8988T (cell line): ENCODE data around the gene MAGI1.

Experiments used
- DNase-seq: peaks from one replicate; pipeline ENCODE4 v3.0.0; 2011

Gene MAGI1

GRCh38 chr3:65787340-65787739, 251.4 kb downstream of the MAGI1 start:
- DNase-seq = no peak

GRCh38 chr3:65786890-65787289, 251.8 kb downstream of the MAGI1 start:
- DNase-seq = no peak

- no peak for DNase-seq
These were observed 253.6 kb downstream of the MAGI1 start for GRCh38 chr3:65785065-65785645.

- DNase-seq = no peak
These were observed 255.6 kb downstream of the MAGI1 start for GRCh38 chr3:65783117-65783516.

GRCh38 chr3:65781594-65781993, 257.1 kb downstream of the MAGI1 start:
- DNase-seq = no peak

- no peak for DNase-seq
These were observed 259.3 kb downstream of the MAGI1 start for GRCh38 chr3:65779390-65779789.

GRCh38 chr3:65778968-65779367, 259.8 kb downstream of the MAGI1 start:
- no peak for DNase-seq

- no peak for DNase-seq
These were observed 261.7 kb downstream of the MAGI1 start for GRCh38 chr3:65777050-65777449.

- DNase-seq = no peak
These were observed 262.2 kb downstream of the MAGI1 start for GRCh38 chr3:65776494-65776893.

- DNase-seq = no peak
These were observed 262.6 kb downstream of the MAGI1 start for GRCh38 chr3:65776081-65776480.

- no peak for DNase-seq
These were observed 266.0 kb downstream of the MAGI1 start for GRCh38 chr3:65772758-65773157.

GRCh38 chr3:65767551-65767950, 271.2 kb downstream of the MAGI1 start:
- DNase-seq = no peak

- no peak for DNase-seq
These were observed 276.5 kb downstream of the MAGI1 start for GRCh38 chr3:65762235-65762580.

GRCh38 chr3:65761446-65762234, 277.1 kb downstream of the MAGI1 start:
- DNase-seq = no peak

- DNase-seq = no peak
These were observed 279.7 kb downstream of the MAGI1 start for GRCh38 chr3:65758876-65759598.

- no peak for DNase-seq
These were observed 280.3 kb downstream of the MAGI1 start for GRCh38 chr3:65758438-65758837.

- DNase-seq = no peak
These were observed 286.1 kb downstream of the MAGI1 start for GRCh38 chr3:65752636-65753035.

GRCh38 chr3:65751123-65751700, 287.5 kb downstream of the MAGI1 start:
- no peak for DNase-seq

GRCh38 chr3:65749066-65749465, 289.7 kb downstream of the MAGI1 start:
- no peak for DNase-seq

- DNase-seq = no peak
These were observed 290.4 kb downstream of the MAGI1 start for GRCh38 chr3:65748326-65748725.

- DNase-seq = no peak
These were observed 291.9 kb downstream of the MAGI1 start for GRCh38 chr3:65746848-65747247.

GRCh38 chr3:65745306-65745705, 293.4 kb downstream of the MAGI1 start:
- no peak for DNase-seq

GRCh38 chr3:65742914-65743313, 295.8 kb downstream of the MAGI1 start:
- no peak for DNase-seq

- DNase-seq = no peak
These were observed 297.2 kb downstream of the MAGI1 start for GRCh38 chr3:65741540-65741939.
